ENCODE measurements around the gene CFAP46. TPM values are rescaled to one million over a fixed set of nuclear protein-coding genes. Genes with fewer than 3 reads are reported as not detected.

CFAP46 gene
- total RNA-seq, 1 experiment from 2014 or later, result 3.3 TPM

- TF ChIP-seq GRHL2 (CRISPR knock-in tag; IDR thresholded peaks at IDR 0.05; ENCODE audit: insufficient replicate concordance, severe bottlenecking) (no peak), ZNF423 (CRISPR knock-in tag; IDR thresholded peaks at IDR 0.05) (no peak), ZBTB43 (CRISPR knock-in tag; IDR thresholded peaks at IDR 0.05) (no peak), ZNF671 (CRISPR knock-in tag; IDR thresholded peaks at IDR 0.05) (no peak), ZMAT4 (CRISPR knock-in tag; IDR thresholded peaks at IDR 0.05) (no peak), ARID4B (CRISPR knock-in tag; IDR thresholded peaks at IDR 0.05; ENCODE audit: borderline replicate concordance) (no peak), KAT7 (CRISPR knock-in tag; IDR thresholded peaks at IDR 0.05; ENCODE audit: borderline replicate concordance) (no peak), ATF3 (CRISPR knock-in tag; conservative IDR thresholded peaks at IDR 0.05) (no peak), ZNF425 (CRISPR knock-in tag; conservative IDR thresholded peaks at IDR 0.05) (no peak), ZNF317 (CRISPR knock-in tag; IDR thresholded peaks at IDR 0.05; ENCODE audit: borderline replicate concordance, low read depth) (no peak), SMAD4 (CRISPR knock-in tag; IDR thresholded peaks at IDR 0.05) (no peak), PRDM15 (CRISPR knock-in tag; IDR thresholded peaks at IDR 0.05) (no peak), SP1 (CRISPR knock-in tag; conservative IDR thresholded peaks at IDR 0.05) (no peak)
- Mint-ChIP-seq H3K27me3 (ENCODE audit: low read depth) (peaks cover 4% of the 10 kb centered on the region; the same call in 1 of the 2 replicates), H3K27ac (no peak overlapping the region), H3K4me1 (0 out of 2 replicates have a peak, but pooled peaks cover 2% of the 10 kb centered on the region), H3K36me3 (peaks cover 13% of the 10 kb centered on the region), H3K4me3 (no peak overlapping the region), H3K9me3 (peaks cover 21% of the 10 kb centered on the region)
- DNase-seq (ENCODE audit: low spot score) (no peak), ATAC-seq (no peak)
- ChIA-PET POLR2A (no interaction called here), CTCF (interaction anchor here (0.8 kb wide), 1 partner anchor 79 kb away, joined by 3 read pairs; no protein-coding TSS in a partner anchor)
Observed at GRCh38 chr10:132840698-132841614, 101.4 kb downstream of the CFAP46 start.
